ENCODE measurements around the gene TNRC18.

Gene TNRC18

GRCh38 chr7:5403442-5403841, 20.2 kb downstream of the TNRC18 start:
- H3K79me2 ChIP-seq (ENCODE audit: insufficient read depth, low read length) = no peaks in the 10 kb centered on the region
- no peak overlapping the region for H3K27ac ChIP-seq (ENCODE audit: low read depth, low read length)
- H3K9me2 ChIP-seq (replicated peaks; ENCODE audit: insufficient read depth, low read length) = no peaks in the 10 kb centered on the region
- H4K20me1 ChIP-seq (ENCODE audit: low read depth, low read length) = no peaks in the 10 kb centered on the region
- H3K27me3 ChIP-seq (ENCODE audit: low read length) = no peaks in the 10 kb centered on the region
- no peak for TF ChIP-seq CTCF (IDR thresholded peaks at IDR 0.05; ENCODE audit: insufficient read depth, low read length, poor library complexity, severe bottlenecking)
- no peak for TF ChIP-seq EZH2phosphoT487 (conservative IDR thresholded peaks at IDR 0.05; ENCODE audit: low read length)
- no peaks in the 10 kb centered on the region for H3K9me3 ChIP-seq (ENCODE audit: insufficient read depth, low read length)
- H3K36me3 ChIP-seq (ENCODE audit: low read length) = no peaks in the 10 kb centered on the region
- H3K4me3 ChIP-seq (ENCODE audit: insufficient read depth, low read length, poor library complexity, severe bottlenecking) = no peak overlapping the region
- no peak overlapping the region for H3K4me2 ChIP-seq (ENCODE audit: low read depth, low read length, poor library complexity, severe bottlenecking)
- no peaks in the 10 kb centered on the region for H3F3A ChIP-seq (ENCODE audit: insufficient read depth)
- no peak overlapping the region for H2AFZ ChIP-seq (ENCODE audit: low read depth, low read length, severe bottlenecking)
- no peak overlapping the region for H3K9ac ChIP-seq (ENCODE audit: low read length)

DNA sequence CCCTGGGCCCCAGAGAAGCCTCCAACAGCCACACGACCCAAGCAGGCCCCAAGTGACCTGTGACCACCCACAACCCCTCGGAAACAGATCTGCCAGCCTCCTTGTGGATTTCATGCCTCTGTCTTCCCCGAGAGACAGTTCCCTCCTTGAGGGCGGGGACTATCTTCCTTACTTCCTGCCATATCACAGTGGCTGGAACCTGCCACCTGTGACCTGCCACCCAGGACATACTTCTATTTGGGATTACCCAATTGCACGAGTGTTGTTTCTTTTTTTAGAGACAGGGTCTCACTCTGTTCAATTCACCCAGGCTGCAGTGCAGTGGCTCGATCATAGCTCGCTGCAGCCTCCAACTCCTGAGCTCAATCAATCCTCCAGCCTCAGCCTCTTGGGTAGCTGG, 25.9 kb downstream of the TNRC18 start:
- Histone ChIP-seq H3K27me3 (ENCODE audit: low read length) (no peaks in the 10 kb centered on the region), H3K36me3 (ENCODE audit: low read length) (no peaks in the 10 kb centered on the region), H3K4me2 (ENCODE audit: low read depth, low read length, poor library complexity, severe bottlenecking) (peak overlapping the region; percentile 89), H3K79me2 (ENCODE audit: insufficient read depth, low read length) (peaks cover 25% of the 10 kb centered on the region), H3K4me3 (ENCODE audit: insufficient read depth, low read length, poor library complexity, severe bottlenecking) (peak overlapping the region; percentile 17), H3K9me3 (ENCODE audit: insufficient read depth, low read length) (no peaks in the 10 kb centered on the region), H3K27ac (ENCODE audit: low read depth, low read length) (peak overlapping the region; percentile 77), H3K9ac (ENCODE audit: low read length) (peak overlapping the region; percentile 95), H4K20me1 (ENCODE audit: low read depth, low read length) (no peaks in the 10 kb centered on the region), H3F3A (ENCODE audit: insufficient read depth) (peaks cover 6% of the 10 kb centered on the region; the same call in 1 of the 2 replicates), H3K9me2 (replicated peaks; ENCODE audit: insufficient read depth, low read length) (no peaks in the 10 kb centered on the region), H2AFZ (ENCODE audit: low read depth, low read length, severe bottlenecking) (peak overlapping the region; percentile 97)
- TF ChIP-seq EZH2phosphoT487 (conservative IDR thresholded peaks at IDR 0.05; ENCODE audit: low read length) (no peak), CTCF (IDR thresholded peaks at IDR 0.05; ENCODE audit: insufficient read depth, low read length, poor library complexity, severe bottlenecking) (no peak)

DNA sequence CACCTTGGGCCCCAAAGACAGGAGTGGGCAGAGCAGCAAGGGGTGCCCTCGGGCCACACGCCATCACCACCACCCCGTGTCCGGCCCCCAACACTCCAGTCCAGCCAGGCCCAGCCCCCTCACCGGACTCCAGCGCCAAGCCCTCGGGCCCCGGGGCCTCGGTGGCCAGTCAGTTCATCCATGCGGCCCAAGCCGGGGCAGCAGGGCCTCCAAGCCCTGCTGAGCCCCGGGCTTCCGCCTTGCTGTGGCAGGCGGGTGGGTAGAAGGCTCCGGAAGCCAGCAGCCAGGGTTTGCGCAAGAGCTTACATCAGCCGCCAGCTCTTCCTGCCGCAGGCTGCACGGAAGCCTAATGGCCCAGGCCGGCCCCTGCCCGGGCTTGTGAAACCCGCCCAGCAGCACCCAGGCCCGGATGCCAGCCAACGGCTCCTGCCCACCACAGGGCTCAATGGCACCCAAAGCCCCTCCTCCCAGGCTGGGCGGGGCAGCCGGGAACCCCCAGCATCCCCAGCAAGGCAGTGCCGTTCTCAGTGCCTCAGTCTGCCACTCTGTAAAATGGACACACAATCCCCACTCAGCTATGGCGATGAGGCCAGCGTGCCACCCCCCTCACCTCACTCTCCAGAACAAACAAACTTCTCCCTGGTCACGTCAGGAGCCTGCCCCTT, 26.5 kb downstream of the TNRC18 start:
- H3K4me3 ChIP-seq (ENCODE audit: insufficient read depth, low read length, poor library complexity, severe bottlenecking) = peak overlapping the region; percentile 84
- H3K27ac ChIP-seq (ENCODE audit: low read depth, low read length) = peak overlapping the region; percentile 77
- peak overlapping the region; percentile 89 for H3K4me2 ChIP-seq (ENCODE audit: low read depth, low read length, poor library complexity, severe bottlenecking)
- H2AFZ ChIP-seq (ENCODE audit: low read depth, low read length, severe bottlenecking) = peak overlapping the region; percentile 97
- H3K9ac ChIP-seq (ENCODE audit: low read length) = peak overlapping the region; percentile 95
- H3K9me3 ChIP-seq (ENCODE audit: insufficient read depth, low read length) = no peaks in the 10 kb centered on the region
- H3K79me2 ChIP-seq (ENCODE audit: insufficient read depth, low read length) = peaks cover 25% of the 10 kb centered on the region
- no peaks in the 10 kb centered on the region for H3K9me2 ChIP-seq (replicated peaks; ENCODE audit: insufficient read depth, low read length)
- TF ChIP-seq CTCF (IDR thresholded peaks at IDR 0.05; ENCODE audit: insufficient read depth, low read length, poor library complexity, severe bottlenecking) = no peak
- TF ChIP-seq EZH2phosphoT487 (conservative IDR thresholded peaks at IDR 0.05; ENCODE audit: low read length) = no peak
- H3F3A ChIP-seq (ENCODE audit: insufficient read depth) = peaks cover 6% of the 10 kb centered on the region; the same call in 1 of the 2 replicates
- H4K20me1 ChIP-seq (ENCODE audit: low read depth, low read length) = no peaks in the 10 kb centered on the region
- no peaks in the 10 kb centered on the region for H3K27me3 ChIP-seq (ENCODE audit: low read length)
- H3K36me3 ChIP-seq (ENCODE audit: low read length) = no peaks in the 10 kb centered on the region

Measured in SU-DHL-6 (cell line).